ENCODE measurements around the gene IP6K1.

Gene IP6K1

GRCh38 chr3:49714728-49715550 is 71.4 kb downstream of the IP6K1 start:
- Histone ChIP-seq H3K27me3 (replicated peaks; ENCODE audit: control insufficient read depth, insufficient read depth, low read length, poor library complexity, severe bottlenecking) (no peaks in the 10 kb centered on the region), H3K4me1 (ENCODE audit: control insufficient read depth, insufficient read depth, low read length, poor library complexity, severe bottlenecking) (peaks cover 13% of the 10 kb centered on the region)
- DNase-seq, result no peak

DNA sequence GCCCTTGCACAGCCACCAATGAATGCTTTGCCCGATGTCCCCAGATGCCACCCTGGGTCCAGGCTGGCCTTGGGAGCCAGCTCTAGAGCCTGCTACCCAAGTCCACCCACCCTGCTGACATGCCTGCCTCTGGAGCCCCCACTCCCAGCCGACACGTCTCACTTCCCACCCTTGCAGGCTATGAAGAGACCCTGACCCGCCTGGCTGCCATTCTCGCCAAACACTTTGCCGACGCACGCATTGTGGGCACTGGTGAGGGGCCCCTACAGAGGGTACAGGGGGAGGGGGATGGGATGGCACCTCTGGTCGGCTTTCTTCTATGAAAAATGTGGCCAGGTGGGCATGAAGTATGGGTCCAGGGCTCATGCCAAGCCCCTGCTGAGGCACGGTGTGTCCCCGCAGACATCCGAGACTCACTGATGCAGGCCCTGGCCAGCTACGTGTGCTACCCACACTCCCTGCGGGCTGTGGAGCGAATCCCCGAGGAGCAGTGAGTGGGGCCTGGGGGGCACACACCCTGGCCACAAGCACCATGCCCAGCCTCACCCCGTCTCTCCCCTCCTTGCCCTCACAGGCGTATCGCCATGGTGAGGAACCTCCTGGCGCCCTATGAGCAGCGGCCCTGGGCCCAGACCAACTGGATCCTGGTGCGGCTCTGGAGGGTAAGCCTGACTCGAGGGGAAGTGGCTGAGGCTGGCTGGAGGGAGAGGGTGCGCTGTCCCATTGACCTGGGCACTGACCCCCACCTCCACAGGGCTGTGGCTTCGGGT is 72.8 kb downstream of the IP6K1 start:
- Histone ChIP-seq H3K4me3 (ENCODE audit: insufficient read depth, low read depth, low read length, poor library complexity, severe bottlenecking) (no peak overlapping the region), H3K4me1 (ENCODE audit: control insufficient read depth, insufficient read depth, low read length, poor library complexity, severe bottlenecking) (peaks cover 6% of the 10 kb centered on the region), H3K9me3 (ENCODE audit: control insufficient read depth, low read length) (no peaks in the 10 kb centered on the region), H3K36me3 (ENCODE audit: control insufficient read depth, insufficient read depth, low read length) (no peaks in the 10 kb centered on the region), H3K27ac (ENCODE audit: insufficient read depth, low read length, poor library complexity, severe bottlenecking) (no peak overlapping the region), H3K27me3 (replicated peaks; ENCODE audit: control insufficient read depth, insufficient read depth, low read length, poor library complexity, severe bottlenecking) (no peaks in the 10 kb centered on the region)
- DNase-seq, result no peak

More at GRCh38 chr3:49714728-49715550, 71.4 kb downstream of the IP6K1 start:
- Histone ChIP-seq H3K36me3 (ENCODE audit: control insufficient read depth, insufficient read depth, low read length) (no peaks in the 10 kb centered on the region), H3K27ac (ENCODE audit: insufficient read depth, low read length, poor library complexity, severe bottlenecking) (no peak overlapping the region), H3K9me3 (ENCODE audit: control insufficient read depth, low read length) (no peaks in the 10 kb centered on the region), H3K4me3 (ENCODE audit: insufficient read depth, low read depth, low read length, poor library complexity, severe bottlenecking) (no peak overlapping the region)

DNA sequence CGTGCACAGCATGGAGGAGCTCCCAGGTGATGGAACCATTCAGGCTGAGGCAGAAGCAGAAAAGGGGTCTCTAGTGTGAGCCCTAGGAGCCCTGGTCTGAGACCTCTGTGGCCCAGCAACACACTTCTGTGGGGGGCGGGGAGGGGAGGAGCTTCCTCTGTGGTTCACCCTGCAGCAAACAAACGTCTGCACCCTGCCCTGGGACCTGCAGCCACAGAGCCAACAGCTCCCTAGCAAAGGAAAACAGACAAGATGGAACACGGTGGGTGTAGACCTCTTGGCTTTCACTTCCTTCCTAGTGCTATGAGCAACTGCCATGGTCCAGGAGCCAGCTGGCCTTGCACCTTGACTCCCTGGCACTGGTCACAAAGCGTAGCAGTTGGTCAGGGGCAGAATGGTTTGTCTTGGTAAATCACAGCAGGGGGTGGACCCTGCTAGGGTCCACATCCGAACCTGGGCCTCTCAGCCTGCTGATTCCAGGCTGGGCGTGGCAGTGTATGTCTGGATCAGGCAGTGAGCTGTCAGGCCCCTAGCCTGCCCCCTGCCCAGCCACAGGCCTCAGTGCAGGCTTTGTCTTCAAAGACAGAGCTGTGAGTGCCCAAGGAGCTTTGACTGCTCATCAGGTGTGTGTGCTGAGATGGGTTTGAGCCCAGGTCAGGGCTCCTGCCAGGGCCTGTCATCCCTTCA is 73.6 kb downstream of the IP6K1 start:
- no peak overlapping the region for H3K27ac ChIP-seq (ENCODE audit: insufficient read depth, low read length, poor library complexity, severe bottlenecking)
- no peaks in the 10 kb centered on the region for H3K9me3 ChIP-seq (ENCODE audit: control insufficient read depth, low read length)
- no peaks in the 10 kb centered on the region for H3K27me3 ChIP-seq (replicated peaks; ENCODE audit: control insufficient read depth, insufficient read depth, low read length, poor library complexity, severe bottlenecking)
- no peak overlapping the region for H3K4me3 ChIP-seq (ENCODE audit: insufficient read depth, low read depth, low read length, poor library complexity, severe bottlenecking)
- no peak for DNase-seq
- H3K36me3 ChIP-seq (ENCODE audit: control insufficient read depth, insufficient read depth, low read length), result no peaks in the 10 kb centered on the region
- peaks cover 4% of the 10 kb centered on the region for H3K4me1 ChIP-seq (ENCODE audit: control insufficient read depth, insufficient read depth, low read length, poor library complexity, severe bottlenecking)

- Histone ChIP-seq H3K27me3 (replicated peaks; ENCODE audit: control insufficient read depth, insufficient read depth, low read length, poor library complexity, severe bottlenecking) (no peaks in the 10 kb centered on the region), H3K4me3 (ENCODE audit: insufficient read depth, low read depth, low read length, poor library complexity, severe bottlenecking) (no peak overlapping the region), H3K27ac (ENCODE audit: insufficient read depth, low read length, poor library complexity, severe bottlenecking) (no peak overlapping the region), H3K4me1 (ENCODE audit: control insufficient read depth, insufficient read depth, low read length, poor library complexity, severe bottlenecking) (peaks cover 4% of the 10 kb centered on the region), H3K9me3 (ENCODE audit: control insufficient read depth, low read length) (no peaks in the 10 kb centered on the region), H3K36me3 (ENCODE audit: control insufficient read depth, insufficient read depth, low read length) (no peaks in the 10 kb centered on the region)
- no peak for DNase-seq
Measured at GRCh38 chr3:49712166-49712565, 74.2 kb downstream of the IP6K1 start.

GRCh38 chr3:49711489-49711888 is 74.9 kb downstream of the IP6K1 start:
- DNase-seq, result no peak
- peaks cover 4% of the 10 kb centered on the region for H3K4me1 ChIP-seq (ENCODE audit: control insufficient read depth, insufficient read depth, low read length, poor library complexity, severe bottlenecking)
- no peaks in the 10 kb centered on the region for H3K36me3 ChIP-seq (ENCODE audit: control insufficient read depth, insufficient read depth, low read length)
- H3K27ac ChIP-seq (ENCODE audit: insufficient read depth, low read length, poor library complexity, severe bottlenecking), result no peak overlapping the region
- H3K4me3 ChIP-seq (ENCODE audit: insufficient read depth, low read depth, low read length, poor library complexity, severe bottlenecking), result no peak overlapping the region
- H3K27me3 ChIP-seq (replicated peaks; ENCODE audit: control insufficient read depth, insufficient read depth, low read length, poor library complexity, severe bottlenecking), result no peaks in the 10 kb centered on the region
- H3K9me3 ChIP-seq (ENCODE audit: control insufficient read depth, low read length), result no peaks in the 10 kb centered on the region

- peaks cover 4% of the 10 kb centered on the region for H3K4me1 ChIP-seq (ENCODE audit: control insufficient read depth, insufficient read depth, low read length, poor library complexity, severe bottlenecking)
- DNase-seq, result no peak
- H3K36me3 ChIP-seq (ENCODE audit: control insufficient read depth, insufficient read depth, low read length), result peaks cover 13% of the 10 kb centered on the region
- no peak overlapping the region for H3K4me3 ChIP-seq (ENCODE audit: insufficient read depth, low read depth, low read length, poor library complexity, severe bottlenecking)
- no peaks in the 10 kb centered on the region for H3K9me3 ChIP-seq (ENCODE audit: control insufficient read depth, low read length)
- no peak overlapping the region for H3K27ac ChIP-seq (ENCODE audit: insufficient read depth, low read length, poor library complexity, severe bottlenecking)
- no peaks in the 10 kb centered on the region for H3K27me3 ChIP-seq (replicated peaks; ENCODE audit: control insufficient read depth, insufficient read depth, low read length, poor library complexity, severe bottlenecking)
Measured at GRCh38 chr3:49709852-49710251, 76.5 kb downstream of the IP6K1 start.

- no peak overlapping the region for H3K27ac ChIP-seq (ENCODE audit: insufficient read depth, low read length, poor library complexity, severe bottlenecking)
- peaks cover 25% of the 10 kb centered on the region for H3K36me3 ChIP-seq (ENCODE audit: control insufficient read depth, insufficient read depth, low read length)
- H3K4me1 ChIP-seq (ENCODE audit: control insufficient read depth, insufficient read depth, low read length, poor library complexity, severe bottlenecking), result no peaks in the 10 kb centered on the region
- no peak overlapping the region for H3K4me3 ChIP-seq (ENCODE audit: insufficient read depth, low read depth, low read length, poor library complexity, severe bottlenecking)
- DNase-seq, result no peak
- H3K9me3 ChIP-seq (ENCODE audit: control insufficient read depth, low read length), result no peaks in the 10 kb centered on the region
- no peaks in the 10 kb centered on the region for H3K27me3 ChIP-seq (replicated peaks; ENCODE audit: control insufficient read depth, insufficient read depth, low read length, poor library complexity, severe bottlenecking)
Measured at GRCh38 chr3:49707113-49707480, 79.2 kb downstream of the IP6K1 start.

DNA sequence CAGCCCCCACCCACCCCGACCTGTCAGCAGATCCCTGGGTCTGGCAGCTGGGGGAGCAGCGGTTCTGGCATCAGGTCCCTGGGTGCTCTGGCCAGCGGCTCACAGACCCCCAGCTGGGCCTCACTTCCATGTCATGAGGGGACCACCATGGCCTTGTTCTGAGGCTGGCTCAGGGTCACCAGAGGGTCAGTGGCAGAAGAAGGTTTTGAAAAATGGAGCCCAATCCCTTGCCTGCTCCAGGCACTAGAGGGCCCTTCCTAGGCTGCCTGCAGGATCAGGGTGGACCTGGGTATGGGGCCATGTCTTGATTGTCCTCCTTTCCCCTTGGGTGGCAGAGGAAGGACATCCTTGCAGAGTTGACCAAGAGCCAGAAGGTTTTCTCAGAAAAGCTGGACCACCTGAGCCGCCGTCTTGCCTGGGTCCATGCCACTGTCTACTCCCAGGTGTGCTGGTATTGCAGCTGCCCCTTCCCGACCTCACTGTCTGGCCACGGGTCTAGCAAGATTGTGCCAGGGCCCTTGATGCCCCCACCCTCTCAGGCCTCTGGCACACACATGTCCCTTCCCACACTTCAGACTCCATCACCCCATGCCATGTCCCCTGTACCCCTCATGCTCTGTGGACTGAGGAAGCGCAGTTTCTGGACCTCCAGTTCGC is 79.8 kb downstream of the IP6K1 start:
- H3K27me3 ChIP-seq (replicated peaks; ENCODE audit: control insufficient read depth, insufficient read depth, low read length, poor library complexity, severe bottlenecking), result no peaks in the 10 kb centered on the region
- H3K9me3 ChIP-seq (ENCODE audit: control insufficient read depth, low read length), result no peaks in the 10 kb centered on the region
- no peaks in the 10 kb centered on the region for H3K4me1 ChIP-seq (ENCODE audit: control insufficient read depth, insufficient read depth, low read length, poor library complexity, severe bottlenecking)
- H3K36me3 ChIP-seq (ENCODE audit: control insufficient read depth, insufficient read depth, low read length), result peaks cover 28% of the 10 kb centered on the region
- no peak overlapping the region for H3K4me3 ChIP-seq (ENCODE audit: insufficient read depth, low read depth, low read length, poor library complexity, severe bottlenecking)
- no peak for DNase-seq
- H3K27ac ChIP-seq (ENCODE audit: insufficient read depth, low read length, poor library complexity, severe bottlenecking), result no peak overlapping the region

DNA sequence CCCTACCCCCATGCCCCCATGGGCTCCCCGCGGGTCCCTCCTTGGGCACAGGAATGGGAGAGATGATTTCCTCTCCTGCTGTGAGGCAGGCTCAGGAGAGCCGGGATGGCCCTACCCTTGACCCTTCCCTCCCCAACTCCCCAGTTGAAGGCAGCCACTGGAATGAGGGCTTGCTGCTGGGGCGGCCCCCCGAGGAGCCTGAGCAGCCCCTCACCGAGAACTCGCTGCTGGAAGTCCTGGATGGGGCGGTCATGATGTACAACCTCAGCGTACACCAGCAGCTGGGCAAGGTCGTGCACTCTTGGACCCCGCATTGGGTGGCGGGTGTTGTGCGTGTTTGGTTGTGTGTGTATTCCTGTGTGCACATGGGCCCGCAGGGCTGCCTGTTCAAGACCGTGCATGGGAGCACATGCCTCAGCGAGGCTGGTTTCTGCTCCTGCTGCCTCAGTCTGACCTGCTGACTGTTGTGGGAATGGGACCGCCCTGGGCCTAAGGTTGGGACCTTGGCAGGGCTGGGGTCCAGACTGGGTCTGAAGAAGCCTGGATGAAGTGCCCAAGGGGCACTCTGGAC is 80.9 kb downstream of the IP6K1 start:
- Histone ChIP-seq H3K4me1 (ENCODE audit: control insufficient read depth, insufficient read depth, low read length, poor library complexity, severe bottlenecking) (no peaks in the 10 kb centered on the region), H3K4me3 (ENCODE audit: insufficient read depth, low read depth, low read length, poor library complexity, severe bottlenecking) (no peak overlapping the region), H3K27me3 (replicated peaks; ENCODE audit: control insufficient read depth, insufficient read depth, low read length, poor library complexity, severe bottlenecking) (no peaks in the 10 kb centered on the region), H3K36me3 (ENCODE audit: control insufficient read depth, insufficient read depth, low read length) (peaks cover 28% of the 10 kb centered on the region), H3K27ac (ENCODE audit: insufficient read depth, low read length, poor library complexity, severe bottlenecking) (no peak overlapping the region), H3K9me3 (ENCODE audit: control insufficient read depth, low read length) (no peaks in the 10 kb centered on the region)
- no peak for DNase-seq

Data from effector memory CD4-positive, alpha-beta T cell (primary cell).